Cerebellar nuclear complex (tissue), 1 donor: ENCODE data around the gene GK2.

Source experiments
- DNase-seq, 2 experiments: peaks; one replicate each; lab custom pipeline; 2025; lab: John Stamatoyannopoulos, UW

GK2 gene

GRCh38 chr4:79385641-79386040 lies 22.4 kb downstream of the GK2 start:
- DNase-seq: no peak

- no peak for DNase-seq
Measured at GRCh38 chr4:79381161-79381560, 26.9 kb downstream of the GK2 start.

GRCh38 chr4:79370026-79370425 lies 38.0 kb downstream of the GK2 start:
- no peak for DNase-seq

GRCh38 chr4:79367096-79367495 lies 40.9 kb downstream of the GK2 start:
- no peak for DNase-seq

GRCh38 chr4:79366422-79366821 lies 41.6 kb downstream of the GK2 start:
- no peak for DNase-seq

- DNase-seq: no peak
Measured at GRCh38 chr4:79364061-79364460, 44.0 kb downstream of the GK2 start.

GRCh38 chr4:79362626-79363025 lies 45.4 kb downstream of the GK2 start:
- no peak for DNase-seq

- DNase-seq: no peak
Measured at GRCh38 chr4:79360006-79360405, 48.0 kb downstream of the GK2 start.

- no peak for DNase-seq
Measured at GRCh38 chr4:79358438-79358837, 49.6 kb downstream of the GK2 start.

- DNase-seq: no peak
Measured at GRCh38 chr4:79357365-79357764, 50.7 kb downstream of the GK2 start.
